Activated CD4-positive, alpha-beta T cell treated with anti-CD3 and anti-CD28 coated beads, Interleukin-2, Interleukin-6, amounts not matched to agents 100 ng/mL and 50 ng/mL, durations not matched to agents 16 hours and 8 hours (primary cell): Measurements from ENCODE around the gene NPDC1.
"Not testable (repeated sequence)": the region's sequence is repeated elsewhere in the genome, so short reads cannot be mapped to it uniquely, and the experiment has no call there.

Experiments
- DNase-seq: peaks from one replicate; pipeline ENCODE4 v3.0.0-alpha.2; 2020

NPDC1 gene

GRCh38 chr9:137038916-137039315, 7.1 kb downstream of the NPDC1 start:
- DNase-seq = no peak

- no peak for DNase-seq
Measured at GRCh38 chr9:137037483-137037882, 8.5 kb downstream of the NPDC1 start.

- no peak for DNase-seq
Measured at GRCh38 chr9:137037035-137037434, 8.9 kb downstream of the NPDC1 start.

- no peak for DNase-seq
Measured at GRCh38 chr9:137035937-137036336, 10.0 kb downstream of the NPDC1 start.

GRCh38 chr9:137035507-137035834, 10.5 kb downstream of the NPDC1 start:
- no peak for DNase-seq

- peak; percentile 95 for DNase-seq
Measured at GRCh38 chr9:137034709-137035506, 11.1 kb downstream of the NPDC1 start.

GRCh38 chr9:137034039-137034708, 11.8 kb downstream of the NPDC1 start:
- DNase-seq = no peak

- DNase-seq = not testable (repeated sequence)
Measured at GRCh38 chr9:137033481-137033880, 12.5 kb downstream of the NPDC1 start.

GRCh38 chr9:137032858-137033257, 13.1 kb downstream of the NPDC1 start:
- DNase-seq = peak; percentile 67

- DNase-seq = peak; percentile 87
Measured at GRCh38 chr9:137031904-137032640, 13.9 kb downstream of the NPDC1 start, which contains the start of gene FUT7. Gene FUT7, minus strand, starts transcription at chr9:137032088. Its CDS starts 97 bp downstream, at chr9:137031991.

- DNase-seq = peak; percentile 91
Measured at GRCh38 chr9:137030538-137031527, 15.1 kb downstream of the NPDC1 start.

- peak; percentile 54 for DNase-seq
Measured at GRCh38 chr9:137030006-137030405, 16.0 kb downstream of the NPDC1 start.

- peak; percentile 92 for DNase-seq
Measured at GRCh38 chr9:137029058-137029936, 16.7 kb downstream of the NPDC1 start.

GRCh38 chr9:137028263-137029057, 17.5 kb downstream of the NPDC1 start:
- DNase-seq = peak; percentile 89

- DNase-seq = no peak
Measured at GRCh38 chr9:137027369-137028262, 18.4 kb downstream of the NPDC1 start, which contains the start of gene ABCA2. Gene ABCA2, minus strand, starts transcription at chr9:137028237. Its CDS starts 97 bp downstream, at chr9:137028140.

GRCh38 chr9:137026828-137027227, 19.1 kb downstream of the NPDC1 start:
- DNase-seq = no peak

GRCh38 chr9:137026384-137026783, 19.6 kb downstream of the NPDC1 start:
- no peak for DNase-seq

- DNase-seq = no peak
Measured at GRCh38 chr9:137025517-137025966, 20.4 kb downstream of the NPDC1 start.

GRCh38 chr9:137023583-137023991, 22.4 kb downstream of the NPDC1 start:
- DNase-seq = no peak
